ENCODE measurements around the gene STING1.
"Not testable (repeated sequence)": the region's sequence is repeated elsewhere in the genome, so short reads cannot be mapped to it uniquely, and the experiment has no call there.

The STING1 gene

GRCh38 chr5:139482050-139482889 is at the start of gene STING1:
TSS of gene STING1 (minus strand) at chr5:139482758. CDS start at chr5:139481704, 1,054 bp downstream.
- peak; percentile 81 for DNase-seq

GRCh38 chr5:139531772-139532169 is 49.2 kb upstream of the STING1 start:
- DNase-seq: no peak

- not testable (repeated sequence) for DNase-seq
These were observed 47.5 kb upstream of the STING1 start for GRCh38 chr5:139530079-139530478.

- DNase-seq: not testable (repeated sequence)
These were observed 46.1 kb upstream of the STING1 start for GRCh38 chr5:139528695-139529094.

- DNase-seq: not testable (repeated sequence)
These were observed 45.4 kb upstream of the STING1 start for GRCh38 chr5:139527896-139528467.

GRCh38 chr5:139527090-139527470 is 44.5 kb upstream of the STING1 start:
- not testable (repeated sequence) for DNase-seq

GRCh38 chr5:139526309-139527089 is 43.9 kb upstream of the STING1 start:
- DNase-seq: not testable (repeated sequence)

- DNase-seq: not testable (repeated sequence)
These were observed 43.2 kb upstream of the STING1 start for GRCh38 chr5:139525586-139526308.

- DNase-seq: no peak
These were observed 42.5 kb upstream of the STING1 start for GRCh38 chr5:139524940-139525585.

GRCh38 chr5:139524446-139524845 is 41.9 kb upstream of the STING1 start:
- DNase-seq: no peak

- no peak for DNase-seq
These were observed 41.3 kb upstream of the STING1 start for GRCh38 chr5:139523635-139524445.

- peak; percentile 94 for DNase-seq
These were observed 35.4 kb upstream of the STING1 start for GRCh38 chr5:139517683-139518564.

- DNase-seq: no peak
These were observed 31.9 kb upstream of the STING1 start for GRCh38 chr5:139514486-139514856.

GRCh38 chr5:139513852-139514485 is 31.4 kb upstream of the STING1 start:
- DNase-seq: no peak

GRCh38 chr5:139513434-139513833 is 30.9 kb upstream of the STING1 start:
- DNase-seq: peak; percentile 87

- no peak for DNase-seq
These were observed 30.3 kb upstream of the STING1 start for GRCh38 chr5:139512786-139513390.

- not testable (repeated sequence) for DNase-seq
These were observed 22.2 kb upstream of the STING1 start for GRCh38 chr5:139504722-139505121.

- not testable (repeated sequence) for DNase-seq
These were observed 21.3 kb upstream of the STING1 start for GRCh38 chr5:139503879-139504278.

Data from CD4-positive, alpha-beta T cell treated with Interleukin-17A for 4 hours (primary cell).